RWPE1 (cell line): Measurements from ENCODE around the gene ZNF484.
"Not testable (repeated sequence)": the region's sequence is repeated elsewhere in the genome, so short reads cannot be mapped to it uniquely, and the experiment has no call there.

ENCODE experiments used
- CTCF ChIA-PET: fragments of 350-600 bp; sonication (Branson Sonifier 250); formaldehyde crosslinking; extraction: SDS; loops from one replicate; lab custom pipeline; 2021; lab: Yijun Ruan, JAX
- POLR2A ChIA-PET: fragments of 400-600 bp; formaldehyde crosslinking; extraction: SDS; loops from one replicate; lab custom pipeline; 2020; ENCODE audit warnings: antibody characterized with exemption; ENCODE audit not compliant: low non-redundant PET; lab: Yijun Ruan, JAX
- DNase-seq: peaks from one replicate; pipeline ENCODE4 v3.0.0; 2012; ENCODE audit warnings: low spot score
- H3K27ac ChIP-seq: fragments of 450-650 bp; 2 replicates; pipeline ENCODE4 v1.5.1; 2017
- CTCF ChIP-seq: fragments of 450-650 bp; conservative IDR thresholded peaks from 2 replicates; pipeline ENCODE4 v1.5.1; 2017; ENCODE audit warnings: low read depth, mild to moderate bottlenecking

Gene ZNF484

GRCh38 chr9:92804727-92805126, 73.1 kb downstream of the ZNF484 start:
- no peak for DNase-seq
- ChIA-PET CTCF (no interaction called here), POLR2A (no interaction called here)
- H3K27ac ChIP-seq = no peak overlapping the region
- no peak for TF ChIP-seq CTCF

GRCh38 chr9:92798358-92798757, 79.5 kb downstream of the ZNF484 start:
- no peak for TF ChIP-seq CTCF
- no peak for DNase-seq
- ChIA-PET POLR2A (interaction anchor here (0.6 kb wide), 1 partner anchor 156 kb away, joined by 3 read pairs; no protein-coding TSS in a partner anchor), CTCF (no interaction called here)
- no peak overlapping the region for H3K27ac ChIP-seq

- H3K27ac ChIP-seq, CTCF ChIA-PET, POLR2A ChIA-PET, DNase-seq: not testable (repeated sequence)
Measured at GRCh38 chr9:92796337-92796804, 81.5 kb downstream of the ZNF484 start.

- DNase-seq = no peak
- CTCF ChIA-PET = no interaction called here
- no peak overlapping the region for H3K27ac ChIP-seq
- no peak for TF ChIP-seq CTCF
- POLR2A ChIA-PET = no interaction called here
Measured at GRCh38 chr9:92795598-92796336, 82.1 kb downstream of the ZNF484 start.
